HG02642 (cell line): ENCODE data around the gene SCAMP2.
"Not testable (repeated sequence)": the region's sequence is repeated elsewhere in the genome, so short reads cannot be mapped to it uniquely, and the experiment has no call there.

Experiments used
- ATAC-seq: cut with Tn5 transposase; IDR thresholded peaks from one replicate; pipeline ENCODE4 v1.9.1; 2021; ENCODE audit warnings: mild to moderate bottlenecking; ENCODE audit not compliant: unreplicated experiment, poor library complexity

Gene SCAMP2

GRCh38 chr15:74892313-74892712 lies 19.1 kb upstream of the SCAMP2 start:
- ATAC-seq: no peak

- no peak for ATAC-seq
Observed at GRCh38 chr15:74891469-74891868, 18.3 kb upstream of the SCAMP2 start.

GRCh38 chr15:74890665-74890960 lies 17.4 kb upstream of the SCAMP2 start:
- no peak for ATAC-seq

GRCh38 chr15:74889883-74890664 lies 16.9 kb upstream of the SCAMP2 start, which contains the start of gene MPI:
Gene MPI, plus strand, starts transcription at chr15:74890042. Its CDS starts 32 bp downstream, at chr15:74890074.
- ATAC-seq: peak; percentile 95

- peak; percentile 18 for ATAC-seq
Observed at GRCh38 chr15:74889390-74889882, 16.3 kb upstream of the SCAMP2 start.

GRCh38 chr15:74888716-74889115 lies 15.6 kb upstream of the SCAMP2 start:
- ATAC-seq: no peak

- ATAC-seq: not testable (repeated sequence)
Observed at GRCh38 chr15:74887537-74888193, 14.5 kb upstream of the SCAMP2 start.

- no peak for ATAC-seq
Observed at GRCh38 chr15:74885461-74885860, 12.3 kb upstream of the SCAMP2 start.

GRCh38 chr15:74884428-74885223 lies 11.5 kb upstream of the SCAMP2 start:
- ATAC-seq: no peak

GRCh38 chr15:74882528-74882927 lies 9.4 kb upstream of the SCAMP2 start:
- ATAC-seq: no peak

GRCh38 chr15:74878273-74878672 lies 5.1 kb upstream of the SCAMP2 start:
- ATAC-seq: no peak

- no peak for ATAC-seq
Observed at GRCh38 chr15:74873756-74874424, 725 bp upstream of the SCAMP2 start.

GRCh38 chr15:74872702-74873035 lies 496 bp downstream of the SCAMP2 start:
- no peak for ATAC-seq

- ATAC-seq: no peak
Observed at GRCh38 chr15:74870436-74871215, 2.5 kb downstream of the SCAMP2 start.

GRCh38 chr15:74869726-74870407 lies 3.3 kb downstream of the SCAMP2 start:
- ATAC-seq: peak; percentile 44

- ATAC-seq: no peak
Observed at GRCh38 chr15:74869372-74869725, 3.8 kb downstream of the SCAMP2 start.

- ATAC-seq: no peak
Observed at GRCh38 chr15:74868059-74868458, 5.1 kb downstream of the SCAMP2 start.

GRCh38 chr15:74867466-74868038 lies 5.6 kb downstream of the SCAMP2 start:
- no peak for ATAC-seq

GRCh38 chr15:74866090-74866489 lies 7.1 kb downstream of the SCAMP2 start:
- ATAC-seq: no peak
